ENCODE results near the gene RPN1. TPM values are rescaled to one million over a fixed set of nuclear protein-coding genes. Genes with fewer than 3 reads are reported as not detected.
A peak's percentile ranks its signal among the peaks of the same experiment; 100 is the strongest.
"Not testable (repeated sequence)": the region's sequence is repeated elsewhere in the genome, so short reads cannot be mapped to it uniquely, and the experiment has no call there.

Gene RPN1
- total RNA-seq, 2 experiments from 2014 or later: 157 to 162 TPM

DNA sequence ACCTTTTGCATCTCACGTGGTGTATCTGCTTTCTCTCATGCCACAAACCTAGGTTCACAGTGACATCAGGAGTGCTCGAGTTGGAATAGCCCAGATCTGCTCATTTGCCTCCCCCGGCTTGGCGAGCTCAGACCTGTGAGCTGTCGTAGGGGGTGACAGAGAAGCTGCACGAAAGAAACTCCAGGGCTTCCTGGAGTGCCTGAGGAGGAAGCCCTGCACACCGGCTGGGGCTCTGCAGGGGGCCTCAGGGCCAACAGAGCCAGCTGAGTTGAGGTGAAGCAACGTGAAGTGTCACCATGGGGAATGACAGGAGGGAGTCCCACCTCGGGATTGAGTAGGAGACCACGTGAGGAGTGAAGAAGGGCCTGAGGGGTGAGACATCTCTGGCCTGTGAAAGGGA lies 62.5 kb downstream of the RPN1 start:
- ATAC-seq (no peak), DNase-seq (no peak)
- Mint-ChIP-seq H3K4me3 (no peak overlapping the region), H3K27me3 (ENCODE audit: low read depth) (peaks cover 7% of the 10 kb centered on the region), H3K9me3 (ENCODE audit: insufficient read depth) (no peaks in the 10 kb centered on the region), H3K27ac (no peak overlapping the region), H3K4me1 (ENCODE audit: low read depth) (peaks cover 6% of the 10 kb centered on the region), H3K36me3 (ENCODE audit: low read depth) (no peaks in the 10 kb centered on the region)
- POLR2A ChIA-PET: no interaction called here
- CTCF ChIA-PET: no interaction called here

DNA sequence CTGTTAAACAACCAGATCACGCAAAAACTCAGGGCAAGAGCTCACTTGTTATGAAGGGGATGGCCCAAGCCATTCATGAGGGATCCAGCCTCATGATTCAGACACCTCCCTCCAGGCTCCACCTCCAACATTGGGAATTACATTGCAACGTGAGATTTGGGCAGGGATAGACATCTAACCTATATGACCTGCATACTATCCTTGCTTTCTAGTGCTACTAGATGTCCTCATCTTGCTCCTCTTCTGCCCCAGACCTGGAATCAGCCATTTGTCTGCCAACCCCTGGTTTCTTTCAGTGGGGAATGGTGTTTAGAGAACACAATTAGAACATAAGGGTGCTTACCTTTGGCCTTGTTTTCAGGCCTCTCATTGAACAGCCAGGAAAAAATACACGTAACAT lies 63.2 kb downstream of the RPN1 start:
- no peaks in the 10 kb centered on the region for H3K9me3 Mint-ChIP-seq (ENCODE audit: insufficient read depth)
- ATAC-seq (no peak), DNase-seq (no peak)
- CTCF ChIA-PET: no interaction called here
- POLR2A ChIA-PET: no interaction called here
- no peak overlapping the region for H3K27ac Mint-ChIP-seq
- H3K27me3 Mint-ChIP-seq (ENCODE audit: low read depth): peaks cover 9% of the 10 kb centered on the region
- no peak overlapping the region for H3K4me3 Mint-ChIP-seq
- H3K4me1 Mint-ChIP-seq (ENCODE audit: low read depth): peaks cover 6% of the 10 kb centered on the region
- no peaks in the 10 kb centered on the region for H3K36me3 Mint-ChIP-seq (ENCODE audit: low read depth)

DNA sequence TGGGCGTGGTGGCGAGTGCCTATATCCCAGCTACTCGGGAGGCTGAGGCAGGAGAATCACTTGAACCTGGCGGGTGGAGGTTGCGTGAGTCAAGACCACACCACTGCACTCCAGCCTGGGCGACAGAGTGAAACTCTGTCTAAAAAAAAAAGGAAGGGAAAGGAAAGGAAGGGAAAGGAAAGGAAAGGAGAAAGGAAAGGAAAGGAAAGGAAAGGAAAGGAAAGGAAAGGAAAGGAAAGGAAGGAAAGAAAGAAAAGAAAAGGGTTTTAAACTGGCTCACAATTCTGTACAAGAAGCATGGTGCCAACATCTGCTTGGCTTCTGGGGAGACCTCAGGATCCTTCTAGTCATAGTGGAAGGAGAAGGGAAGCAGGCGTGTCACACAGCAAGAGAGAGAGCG lies 63.7 kb downstream of the RPN1 start:
- H3K4me1 Mint-ChIP-seq (ENCODE audit: low read depth); H3K27ac Mint-ChIP-seq; H3K9me3 Mint-ChIP-seq (ENCODE audit: insufficient read depth); ATAC-seq; CTCF ChIA-PET; H3K27me3 Mint-ChIP-seq (ENCODE audit: low read depth); DNase-seq; POLR2A ChIA-PET; H3K36me3 Mint-ChIP-seq (ENCODE audit: low read depth); H3K4me3 Mint-ChIP-seq: not testable (repeated sequence)

DNA sequence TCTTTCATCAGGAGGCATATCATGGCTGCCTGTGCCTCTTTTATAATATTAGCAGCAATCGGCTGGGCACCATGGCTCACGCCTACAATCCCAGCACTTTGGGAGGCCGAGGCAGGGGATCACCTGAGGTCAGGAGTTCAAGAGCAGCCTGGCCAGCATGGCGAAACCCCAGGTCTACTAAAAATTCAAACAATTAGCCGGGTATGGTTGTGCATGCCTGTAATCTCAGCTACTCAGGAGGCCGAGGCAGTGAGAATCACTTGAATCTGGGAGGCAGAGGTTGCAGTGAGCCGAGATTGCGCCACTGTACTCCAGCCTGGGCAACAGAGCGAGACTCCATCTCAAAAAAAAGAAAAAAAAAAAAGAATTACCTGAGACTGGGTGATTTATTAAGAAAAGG lies 64.2 kb downstream of the RPN1 start:
- H3K9me3 Mint-ChIP-seq (ENCODE audit: insufficient read depth); H3K36me3 Mint-ChIP-seq (ENCODE audit: low read depth); H3K27ac Mint-ChIP-seq; H3K4me1 Mint-ChIP-seq (ENCODE audit: low read depth); POLR2A ChIA-PET; DNase-seq; CTCF ChIA-PET; H3K4me3 Mint-ChIP-seq; ATAC-seq: not testable (repeated sequence)
- peaks cover 11% of the 10 kb centered on the region for H3K27me3 Mint-ChIP-seq (ENCODE audit: low read depth)

DNA sequence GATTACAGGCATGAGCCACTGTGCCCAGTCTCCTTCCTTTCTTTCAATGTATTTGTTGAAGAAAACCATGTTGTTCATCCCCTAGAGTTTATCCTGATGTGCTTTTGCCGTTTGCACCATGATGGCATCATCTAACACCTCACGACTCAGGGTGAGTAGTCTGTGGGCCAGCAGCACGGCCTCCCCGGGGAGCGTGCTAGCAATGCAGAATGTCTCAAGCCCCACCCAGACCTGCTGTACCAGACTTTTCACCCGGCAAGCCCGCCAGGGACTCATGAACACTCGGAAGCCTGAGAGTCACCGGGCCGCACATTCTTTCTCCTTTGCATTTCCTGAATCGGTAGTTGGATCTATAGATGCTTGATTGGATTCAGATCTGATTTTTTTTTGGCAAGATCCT lies 64.6 kb downstream of the RPN1 start:
- no peaks in the 10 kb centered on the region for H3K9me3 Mint-ChIP-seq (ENCODE audit: insufficient read depth)
- H3K4me3 Mint-ChIP-seq: no peak overlapping the region
- no peaks in the 10 kb centered on the region for H3K36me3 Mint-ChIP-seq (ENCODE audit: low read depth)
- no peak overlapping the region for H3K27ac Mint-ChIP-seq
- DNase-seq: no peak
- ATAC-seq: no peak
- peaks cover 4% of the 10 kb centered on the region for H3K4me1 Mint-ChIP-seq (ENCODE audit: low read depth)
- H3K27me3 Mint-ChIP-seq (ENCODE audit: low read depth): peaks cover 12% of the 10 kb centered on the region
- CTCF ChIA-PET: no interaction called here
- POLR2A ChIA-PET: no interaction called here

DNA sequence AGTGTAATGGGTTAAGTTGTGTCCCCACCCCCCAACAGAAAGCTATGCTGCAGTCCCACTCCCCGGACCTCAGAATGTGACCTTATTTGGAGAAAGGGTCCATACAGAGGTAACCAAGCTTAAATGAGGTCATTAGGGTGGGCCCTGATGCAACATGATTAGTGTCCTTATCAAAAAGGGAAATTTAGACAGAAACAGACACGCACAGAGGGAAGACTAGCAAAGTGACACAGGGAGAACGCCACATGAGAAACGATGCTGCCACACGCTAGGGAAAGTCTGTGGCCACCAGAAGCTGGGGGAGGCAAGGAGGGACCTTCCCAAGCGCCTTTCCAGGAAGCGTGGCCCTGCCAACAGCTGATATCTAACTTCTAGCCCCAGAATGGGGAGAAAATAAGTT lies 65.4 kb downstream of the RPN1 start:
- CTCF ChIA-PET: interaction anchor here (0.9 to 1.7 kb wide), 3 partner anchors 12 to 160 kb away, joined by 3 to 12 read pairs (median 3); no protein-coding TSS in a partner anchor
- Mint-ChIP-seq H3K4me1 (ENCODE audit: low read depth) (peaks cover 4% of the 10 kb centered on the region), H3K36me3 (ENCODE audit: low read depth) (no peaks in the 10 kb centered on the region), H3K27me3 (ENCODE audit: low read depth) (peaks cover 12% of the 10 kb centered on the region), H3K4me3 (no peak overlapping the region), H3K9me3 (ENCODE audit: insufficient read depth) (no peaks in the 10 kb centered on the region), H3K27ac (no peak overlapping the region)
- DNase-seq (no peak), ATAC-seq (no peak)
- POLR2A ChIA-PET: no interaction called here

DNA sequence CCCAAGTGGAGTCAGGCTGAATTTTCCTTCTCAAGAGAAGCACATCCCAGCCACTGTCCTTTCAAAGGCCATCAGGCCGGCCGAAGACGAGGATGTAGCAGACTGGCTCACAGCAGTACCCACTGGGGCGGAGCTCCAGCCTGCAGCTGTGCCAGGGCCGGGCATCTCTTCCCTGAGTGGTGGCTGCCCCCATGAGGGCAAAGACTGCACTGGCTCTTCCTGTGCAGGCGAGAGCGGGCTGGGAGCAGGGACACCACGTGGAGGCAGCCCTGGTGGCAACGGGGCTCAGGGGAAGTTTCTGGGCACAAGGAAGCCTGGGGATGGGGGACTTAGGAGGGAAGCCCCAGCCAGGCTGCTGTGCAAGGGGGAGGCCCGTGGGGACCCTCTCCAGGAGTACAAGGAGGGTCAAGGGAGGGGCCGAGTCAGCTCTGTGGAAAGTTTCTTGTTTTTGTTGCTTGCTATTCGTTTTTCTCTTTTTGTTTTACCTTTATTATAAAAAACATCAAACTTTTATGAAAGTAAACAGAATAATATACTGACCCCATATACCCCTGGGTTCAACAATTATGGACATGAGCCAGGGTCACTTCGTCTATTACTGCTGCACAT lies 66.1 kb downstream of the RPN1 start:
- Mint-ChIP-seq H3K27ac (no peak overlapping the region), H3K27me3 (ENCODE audit: low read depth) (peaks cover 11% of the 10 kb centered on the region), H3K9me3 (ENCODE audit: insufficient read depth) (no peaks in the 10 kb centered on the region), H3K36me3 (ENCODE audit: low read depth) (no peaks in the 10 kb centered on the region), H3K4me3 (no peak overlapping the region), H3K4me1 (ENCODE audit: low read depth) (peaks cover 4% of the 10 kb centered on the region)
- ATAC-seq (peak; percentile 92), DNase-seq (peak; percentile 56)
- ChIA-PET POLR2A (no interaction called here), CTCF (interaction anchor here (0.9 to 1.7 kb wide), 4 partner anchors 11 to 159 kb away, joined by 3 to 12 read pairs (median 6); no protein-coding TSS in a partner anchor)

DNA sequence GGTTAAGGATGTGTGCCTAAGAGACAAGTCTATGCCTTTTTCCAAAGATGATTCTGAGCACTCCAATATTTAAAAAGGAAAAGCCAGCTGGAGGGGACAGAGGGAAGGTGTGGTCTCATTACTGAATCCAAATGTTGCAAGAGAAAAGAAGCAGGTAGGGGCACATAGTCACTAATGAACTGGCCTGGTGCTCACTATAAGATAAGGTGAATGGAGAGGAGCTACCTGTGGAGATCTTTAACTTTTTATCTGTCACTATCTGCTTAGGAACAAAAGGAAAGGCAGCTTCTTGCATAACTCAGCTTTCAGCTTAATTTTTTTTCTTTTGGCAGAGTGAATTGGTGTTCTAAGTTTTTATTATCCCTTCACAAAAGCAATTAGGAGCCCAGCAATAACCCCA lies 69.1 kb downstream of the RPN1 start:
- DNase-seq: no peak
- CTCF ChIA-PET: interaction anchor here (0.8 to 1.1 kb wide), 3 partner anchors 8 to 404 kb away, joined by 3 to 5 read pairs (median 3); no protein-coding TSS in a partner anchor
- Mint-ChIP-seq H3K27ac (no peak overlapping the region), H3K9me3 (ENCODE audit: insufficient read depth) (no peaks in the 10 kb centered on the region), H3K4me1 (ENCODE audit: low read depth) (no peaks in the 10 kb centered on the region), H3K4me3 (no peak overlapping the region), H3K27me3 (ENCODE audit: low read depth) (peaks cover 10% of the 10 kb centered on the region), H3K36me3 (ENCODE audit: low read depth) (no peaks in the 10 kb centered on the region)
- POLR2A ChIA-PET: no interaction called here
- ATAC-seq: no peak

DNA sequence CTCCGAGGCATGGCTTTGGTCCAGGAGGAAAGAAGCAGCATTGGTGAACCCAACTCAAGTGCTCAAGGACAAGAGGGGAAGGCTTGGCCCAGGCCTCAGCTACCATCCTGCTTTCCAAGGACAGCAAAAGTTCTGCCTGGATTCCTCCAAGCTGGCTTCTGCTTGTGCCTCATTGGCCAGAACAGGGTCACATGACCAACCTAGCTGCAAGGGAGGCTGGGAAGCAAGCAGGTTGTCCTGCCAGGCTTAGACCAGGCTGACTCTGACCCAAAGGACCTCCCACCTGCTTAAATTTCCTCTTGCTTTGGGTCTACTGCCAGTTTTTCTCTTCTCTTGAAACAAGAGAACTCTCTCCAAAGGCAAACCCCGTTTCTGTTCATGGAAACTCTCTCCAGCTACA lies 70.7 kb downstream of the RPN1 start:
- H3K9me3 Mint-ChIP-seq (ENCODE audit: insufficient read depth): no peaks in the 10 kb centered on the region
- ATAC-seq (no peak), DNase-seq (no peak)
- no peaks in the 10 kb centered on the region for H3K4me1 Mint-ChIP-seq (ENCODE audit: low read depth)
- H3K4me3 Mint-ChIP-seq: no peak overlapping the region
- ChIA-PET CTCF (interaction anchor here (1.6 kb wide), 1 partner anchor 29 kb away, joined by 3 read pairs; no protein-coding TSS in a partner anchor), POLR2A (no interaction called here)
- no peaks in the 10 kb centered on the region for H3K36me3 Mint-ChIP-seq (ENCODE audit: low read depth)
- H3K27ac Mint-ChIP-seq: no peak overlapping the region
- peaks cover 10% of the 10 kb centered on the region for H3K27me3 Mint-ChIP-seq (ENCODE audit: low read depth)

DNA sequence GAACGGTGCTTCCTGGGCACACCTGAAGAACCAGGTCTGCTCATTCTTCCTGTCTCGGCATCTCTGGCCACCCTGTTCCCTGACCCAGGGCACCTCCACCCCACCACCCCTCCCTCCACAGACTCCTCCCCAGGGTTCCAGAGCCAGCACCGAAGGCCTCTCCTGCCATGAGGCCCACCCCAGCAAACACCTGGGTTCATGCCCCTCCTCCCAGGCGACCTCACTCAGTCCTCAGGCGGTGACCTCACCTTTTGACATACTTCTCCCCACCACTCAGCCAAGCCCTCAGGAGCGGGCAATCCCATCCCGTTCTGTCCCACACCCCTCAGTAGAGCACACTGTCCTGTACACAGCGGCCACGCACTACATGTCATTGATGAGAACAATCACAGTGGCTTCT lies 72.3 kb downstream of the RPN1 start:
- no peak for ATAC-seq
- no peak overlapping the region for H3K27ac Mint-ChIP-seq
- DNase-seq: no peak
- POLR2A ChIA-PET: no interaction called here
- CTCF ChIA-PET: no interaction called here
- no peaks in the 10 kb centered on the region for H3K36me3 Mint-ChIP-seq (ENCODE audit: low read depth)
- H3K4me3 Mint-ChIP-seq: no peak overlapping the region
- no peaks in the 10 kb centered on the region for H3K9me3 Mint-ChIP-seq (ENCODE audit: insufficient read depth)
- peaks cover 14% of the 10 kb centered on the region for H3K27me3 Mint-ChIP-seq (ENCODE audit: low read depth)
- peaks cover 6% of the 10 kb centered on the region for H3K4me1 Mint-ChIP-seq (ENCODE audit: low read depth)

DNA sequence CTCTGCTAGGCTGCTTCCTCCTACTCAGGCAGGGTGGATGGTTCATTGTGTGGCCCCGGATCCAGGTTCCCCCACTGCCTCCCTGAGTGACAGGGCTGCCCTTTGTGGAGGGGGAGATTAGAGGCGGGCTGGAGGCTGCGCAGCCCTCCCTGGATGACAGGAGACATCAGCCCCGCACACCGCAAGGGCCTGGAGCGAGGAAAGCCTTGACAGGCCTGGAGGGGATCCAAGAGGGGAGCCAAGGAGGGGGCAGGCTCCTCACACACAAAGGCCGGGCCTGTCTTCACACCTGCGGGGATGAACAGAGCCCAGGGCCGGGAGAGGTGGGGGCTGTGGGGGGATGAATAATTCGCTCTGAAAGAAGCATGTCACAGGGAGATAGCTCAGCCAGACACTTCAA lies 72.9 kb downstream of the RPN1 start:
- H3K27ac Mint-ChIP-seq: no peak overlapping the region
- H3K9me3 Mint-ChIP-seq (ENCODE audit: insufficient read depth): no peaks in the 10 kb centered on the region
- peaks cover 11% of the 10 kb centered on the region for H3K27me3 Mint-ChIP-seq (ENCODE audit: low read depth)
- ChIA-PET POLR2A (no interaction called here), CTCF (no interaction called here)
- ATAC-seq: no peak
- H3K36me3 Mint-ChIP-seq (ENCODE audit: low read depth): no peaks in the 10 kb centered on the region
- DNase-seq: no peak
- H3K4me3 Mint-ChIP-seq: no peak overlapping the region
- peaks cover 12% of the 10 kb centered on the region for H3K4me1 Mint-ChIP-seq (ENCODE audit: low read depth)

DNA sequence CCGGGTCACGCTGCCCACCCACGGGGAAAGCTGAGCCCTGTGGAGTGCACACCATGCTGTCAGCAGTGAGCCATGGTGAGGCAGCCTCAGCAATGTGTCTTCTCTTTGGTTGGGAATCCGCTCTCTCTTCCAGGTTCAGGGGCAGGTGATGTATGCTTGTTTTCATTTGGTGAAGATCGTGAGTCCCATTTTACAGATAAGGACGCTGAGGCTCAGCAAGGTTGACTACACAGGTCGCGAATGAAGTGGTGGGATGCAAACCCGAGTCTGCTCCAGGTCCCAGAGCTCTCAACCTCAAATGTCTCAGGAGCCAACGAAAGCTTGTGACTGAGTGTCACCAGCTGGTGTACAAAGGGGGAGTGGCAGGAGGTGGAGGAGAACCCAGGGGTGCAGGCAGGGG lies 74.3 kb downstream of the RPN1 start:
- H3K9me3 Mint-ChIP-seq (ENCODE audit: insufficient read depth): no peaks in the 10 kb centered on the region
- DNase-seq (no peak), ATAC-seq (no peak)
- H3K4me1 Mint-ChIP-seq (ENCODE audit: low read depth): peaks cover 17% of the 10 kb centered on the region
- no peak overlapping the region for H3K27ac Mint-ChIP-seq
- ChIA-PET POLR2A (no interaction called here), CTCF (no interaction called here)
- H3K27me3 Mint-ChIP-seq (ENCODE audit: low read depth): peaks cover 9% of the 10 kb centered on the region
- H3K36me3 Mint-ChIP-seq (ENCODE audit: low read depth): no peaks in the 10 kb centered on the region
- no peak overlapping the region for H3K4me3 Mint-ChIP-seq

DNA sequence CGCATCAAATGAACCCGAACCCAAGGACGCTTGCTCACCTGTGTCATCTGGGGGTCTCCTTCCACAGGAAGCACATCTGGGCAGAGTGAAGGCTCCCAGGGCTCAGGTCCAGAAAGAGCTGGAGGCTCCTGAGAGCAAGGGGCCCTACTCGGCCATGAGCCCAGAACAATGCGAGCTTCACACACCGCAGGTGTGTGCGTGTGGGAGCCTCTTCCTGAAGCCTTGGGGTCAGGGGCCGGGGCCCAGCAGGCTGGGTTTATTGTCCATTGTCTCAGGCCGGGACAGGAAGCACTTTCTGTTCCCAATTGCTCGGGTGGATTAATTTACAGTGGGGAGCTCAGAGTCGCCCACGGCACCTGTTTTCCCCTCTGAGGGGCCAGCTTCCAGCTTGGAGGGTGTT lies 74.8 kb downstream of the RPN1 start:
- H3K27ac Mint-ChIP-seq: no peak overlapping the region
- no peaks in the 10 kb centered on the region for H3K9me3 Mint-ChIP-seq (ENCODE audit: insufficient read depth)
- no peaks in the 10 kb centered on the region for H3K36me3 Mint-ChIP-seq (ENCODE audit: low read depth)
- H3K27me3 Mint-ChIP-seq (ENCODE audit: low read depth): peaks cover 11% of the 10 kb centered on the region
- DNase-seq (no peak), ATAC-seq (no peak)
- ChIA-PET POLR2A (no interaction called here), CTCF (no interaction called here)
- H3K4me1 Mint-ChIP-seq (ENCODE audit: low read depth): peaks cover 17% of the 10 kb centered on the region
- H3K4me3 Mint-ChIP-seq: no peak overlapping the region

Measured in activated CD8-positive, alpha-beta T cell treated with anti-CD3 and anti-CD28 coated beads, Interleukin-2, amount 10 ng/mL, durations not matched to agents 7 days and 5 days (primary cell).